ENCODE measurements around the gene P3H4. TPM values are rescaled to one million over a fixed set of nuclear protein-coding genes. Genes with fewer than 3 reads are reported as not detected.

Gene P3H4
- polyA plus RNA-seq, 2 of the 4 experiments (the other 2 are of a cell fraction): 36.0 to 52.8 TPM

DNA sequence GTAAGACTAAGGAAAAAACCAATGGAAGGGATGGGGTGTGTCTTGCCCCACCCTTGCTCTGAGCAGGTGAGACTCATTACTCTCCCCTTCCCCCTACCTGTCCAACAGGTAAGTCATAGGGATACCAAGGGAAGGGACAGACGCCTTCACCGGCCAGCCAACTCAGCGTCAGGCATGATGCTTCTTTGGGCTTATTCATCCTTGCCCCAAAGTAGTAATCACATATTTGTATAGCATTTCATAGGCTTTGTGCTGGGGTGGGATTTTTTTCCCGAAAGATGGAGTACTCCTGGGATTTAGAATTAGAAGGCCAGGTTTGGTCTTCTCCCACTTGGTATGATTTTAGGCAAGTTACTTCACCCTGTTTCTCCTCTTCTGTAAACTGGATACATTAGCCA, 24.7 kb downstream of the P3H4 start:
- Histone ChIP-seq H3K4me2 (peak overlapping the region; percentile 64), H3K27ac (no peak overlapping the region), H3K4me3 (peak overlapping the region; percentile 13; the same call in 1 of the 3 replicates), H3K9me3 (no peaks in the 10 kb centered on the region), H3K4me1 (peaks cover 42% of the 10 kb centered on the region)
- DNase-seq (ENCODE audit: low read depth in 1 of 2, low spot score in 1 of 2): no peak
- ChIA-PET CTCF (interaction anchor here (0.6 to 96.0 kb wide), 18 partner anchors 1 to 909 kb away, joined by 3 to 3262 read pairs (median 5); partner anchors contain the start of genes ACLY, EIF1, FKBP10 and GAST), POLR2A (interaction anchor here (0.8 to 2.5 kb wide), 17 partner anchors 8 to 173 kb away, joined by 3 to 55 read pairs (median 11); partner anchors contain the start of genes ACLY, EIF1, HAP1 and ODAD4)
- no peak for FAIRE-seq
- TF ChIP-seq, protein P1, sequence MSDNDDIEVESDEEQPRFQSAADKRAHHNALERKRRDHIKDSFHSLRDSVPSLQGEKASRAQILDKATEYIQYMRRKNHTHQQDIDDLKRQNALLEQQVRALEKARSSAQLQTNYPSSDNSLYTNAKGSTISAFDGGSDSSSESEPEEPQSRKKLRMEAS (IDR thresholded peaks at IDR 0.05): 0 out of 2 replicates have a peak, but pooled peaks have one; percentile 5
- TF ChIP-seq CHD4 (IDR thresholded peaks at IDR 0.05; ENCODE audit: borderline replicate concordance): no peak
- 17% methylated on average over 4 of the region's 4 CpGs for WGBS (ENCODE audit: missing lambda C conversion rate)
- no peak for ATAC-seq

DNA sequence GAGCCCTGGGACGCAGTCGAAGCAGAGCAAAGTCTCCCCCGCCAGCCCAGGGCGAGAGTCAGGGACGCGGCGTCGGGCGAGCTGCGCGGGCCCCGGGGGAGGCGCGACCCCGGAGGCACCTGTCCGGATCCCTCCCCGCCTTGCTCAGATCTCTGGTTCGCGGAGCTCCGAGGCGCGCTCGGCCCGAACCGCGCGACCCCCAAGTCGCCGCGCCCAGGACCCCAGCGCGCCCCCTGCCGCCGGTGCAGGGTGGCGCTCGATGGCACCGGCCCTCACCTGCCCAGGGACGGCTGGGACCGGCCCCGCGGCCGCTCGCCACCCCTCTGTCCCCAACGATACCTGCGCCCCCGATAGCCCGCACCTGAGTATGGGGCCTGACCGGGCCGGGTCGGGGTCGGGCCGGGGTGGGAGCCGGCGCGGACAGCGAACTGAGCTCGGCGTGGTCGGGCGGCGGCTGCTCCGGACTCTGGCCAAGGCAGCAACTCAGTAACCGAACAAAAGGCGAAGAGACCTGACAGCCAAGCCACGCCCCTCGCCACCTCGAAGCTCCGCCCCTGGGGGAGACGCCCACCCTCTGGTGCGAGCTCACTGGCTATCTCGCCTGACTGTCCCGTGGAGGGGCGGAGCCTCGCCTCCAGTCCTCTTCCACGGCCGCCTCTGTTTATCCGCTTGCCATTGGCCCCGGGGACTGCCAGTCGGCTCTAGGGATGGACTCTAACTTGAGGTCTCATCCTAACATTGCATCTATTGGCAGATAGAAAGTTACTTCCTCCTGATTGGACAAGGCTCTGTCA, 25.3 kb downstream of the P3H4 start, which contains the start of gene JUP:
Gene JUP, minus strand, starts transcription at position 485 of the 794 bp plus-strand sequence. CDS start 14,857 bp downstream, outside the sequence.
- H3K9me3 ChIP-seq: no peaks in the 10 kb centered on the region
- ChIA-PET POLR2A (interaction anchor here (0.7 to 2.5 kb wide), 19 partner anchors 9 to 173 kb away, joined by 3 to 55 read pairs (median 9); partner anchors contain the start of genes ACLY, EIF1, HAP1 and ODAD4), CTCF (interaction anchor here (0.6 to 96.0 kb wide), 24 partner anchors 1 to 909 kb away, joined by 3 to 3262 read pairs (median 4); partner anchors contain the start of genes ACLY, EIF1, FKBP10 and GAST)
- FAIRE-seq (peak; percentile 99), ATAC-seq (peak; percentile 90 to 95), DNase-seq (ENCODE audit: low read depth in 1 of 2, low spot score in 1 of 2) (peak; percentile 100)
- H3K27ac ChIP-seq: peak within 1 kb of the TSS; percentile 86
- H3K4me1 ChIP-seq: peaks cover 43% of the 10 kb centered on the region
- peak within 1 kb of the TSS; percentile 90 for H3K4me2 ChIP-seq
- peak within 1 kb of the TSS; percentile 83 for H3K4me3 ChIP-seq
- 1% methylated on average over 43 of the region's 79 CpGs for WGBS (ENCODE audit: missing lambda C conversion rate)
- TF ChIP-seq, protein P2, sequence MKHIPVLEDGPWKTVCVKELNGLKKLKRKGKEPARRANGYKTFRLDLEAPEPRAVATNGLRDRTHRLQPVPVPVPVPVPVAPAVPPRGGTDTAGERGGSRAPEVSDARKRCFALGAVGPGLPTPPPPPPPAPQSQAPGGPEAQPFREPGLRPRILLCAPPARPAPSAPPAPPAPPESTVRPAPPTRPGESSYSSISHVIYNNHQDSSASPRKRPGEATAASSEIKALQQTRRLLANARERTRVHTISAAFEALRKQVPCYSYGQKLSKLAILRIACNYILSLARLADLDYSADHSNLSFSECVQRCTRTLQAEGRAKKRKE (CRISPR knock-in tag; IDR thresholded peaks at IDR 0.05; ENCODE audit: low read depth): peak; percentile 87
- TF ChIP-seq, protein P3, sequence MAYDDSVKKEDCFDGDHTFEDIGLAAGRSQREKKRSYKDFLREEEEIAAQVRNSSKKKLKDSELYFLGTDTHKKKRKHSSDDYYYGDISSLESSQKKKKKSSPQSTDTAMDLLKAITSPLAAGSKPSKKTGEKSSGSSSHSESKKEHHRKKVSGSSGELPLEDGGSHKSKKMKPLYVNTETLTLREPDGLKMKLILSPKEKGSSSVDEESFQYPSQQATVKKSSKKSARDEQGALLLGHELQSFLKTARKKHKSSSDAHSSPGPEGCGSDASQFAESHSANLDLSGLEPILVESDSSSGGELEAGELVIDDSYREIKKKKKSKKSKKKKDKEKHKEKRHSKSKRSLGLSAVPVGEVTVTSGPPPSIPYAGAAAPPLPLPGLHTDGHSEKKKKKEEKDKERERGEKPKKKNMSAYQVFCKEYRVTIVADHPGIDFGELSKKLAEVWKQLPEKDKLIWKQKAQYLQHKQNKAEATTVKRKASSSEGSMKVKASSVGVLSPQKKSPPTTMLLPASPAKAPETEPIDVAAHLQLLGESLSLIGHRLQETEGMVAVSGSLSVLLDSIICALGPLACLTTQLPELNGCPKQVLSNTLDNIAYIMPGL (CRISPR knock-in tag; IDR thresholded peaks at IDR 0.05; ENCODE audit: borderline replicate concordance): peak; percentile 85; the same call in 1 of the 2 replicates
- TF ChIP-seq FOSL2 (IDR thresholded peaks at IDR 0.05) (no peak), FOSL2 (CRISPR knock-in tag; IDR thresholded peaks at IDR 0.05) (peak; percentile 41), RAD21 (conservative IDR thresholded peaks at IDR 0.05 in 1 of 2, IDR thresholded peaks at IDR 0.05 in 1 of 2) (peak; percentile 42 to 70; a peak in 4 of 5 replicates), FOSB (CRISPR knock-in tag; IDR thresholded peaks at IDR 0.05) (no peak), CEBPB (IDR thresholded peaks at IDR 0.05) (no peak), EHMT2 (IDR thresholded peaks at IDR 0.05; ENCODE audit: low read depth) (no peak), GATA3 (IDR thresholded peaks at IDR 0.05; ENCODE audit: borderline replicate concordance) (no peak), ZSCAN20 (CRISPR knock-in tag; IDR thresholded peaks at IDR 0.05) (no peak), KDM5A (IDR thresholded peaks at IDR 0.05) (peak; percentile 60; the same call in 1 of the 2 replicates), MAZ (IDR thresholded peaks at IDR 0.05; ENCODE audit: borderline replicate concordance, low read depth, low read length) (0 out of 2 replicates have a peak, but pooled peaks have one; percentile 38), NFE2L2 (conservative IDR thresholded peaks at IDR 0.05; ENCODE audit: low read length) (no peak), RARB (CRISPR knock-in tag; IDR thresholded peaks at IDR 0.05) (no peak), HOXB5 (CRISPR knock-in tag; IDR thresholded peaks at IDR 0.05) (peak; percentile 87; the same call in 1 of the 2 replicates), RFX5 (IDR thresholded peaks at IDR 0.05) (no peak), POLR2AphosphoS2 (conservative IDR thresholded peaks at IDR 0.05; ENCODE audit: low read length) (no peak), SMC3 (IDR thresholded peaks at IDR 0.05) (peak; percentile 80)
- TF ChIP-seq, protein P4, sequence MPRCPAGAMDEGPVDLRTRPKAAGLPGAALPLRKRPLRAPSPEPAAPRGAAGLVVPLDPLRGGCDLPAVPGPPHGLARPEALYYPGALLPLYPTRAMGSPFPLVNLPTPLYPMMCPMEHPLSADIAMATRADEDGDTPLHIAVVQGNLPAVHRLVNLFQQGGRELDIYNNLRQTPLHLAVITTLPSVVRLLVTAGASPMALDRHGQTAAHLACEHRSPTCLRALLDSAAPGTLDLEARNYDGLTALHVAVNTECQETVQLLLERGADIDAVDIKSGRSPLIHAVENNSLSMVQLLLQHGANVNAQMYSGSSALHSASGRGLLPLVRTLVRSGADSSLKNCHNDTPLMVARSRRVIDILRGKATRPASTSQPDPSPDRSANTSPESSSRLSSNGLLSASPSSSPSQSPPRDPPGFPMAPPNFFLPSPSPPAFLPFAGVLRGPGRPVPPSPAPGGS (IDR thresholded peaks at IDR 0.05): 0 out of 3 replicates have a peak, but pooled peaks have one; percentile 51
- TF ChIP-seq, protein P5, sequence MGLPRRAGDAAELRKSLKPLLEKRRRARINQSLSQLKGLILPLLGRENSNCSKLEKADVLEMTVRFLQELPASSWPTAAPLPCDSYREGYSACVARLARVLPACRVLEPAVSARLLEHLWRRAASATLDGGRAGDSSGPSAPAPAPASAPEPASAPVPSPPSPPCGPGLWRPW (IDR thresholded peaks at IDR 0.05): no peak
- TF ChIP-seq, protein P1 (IDR thresholded peaks at IDR 0.05): 0 out of 2 replicates have a peak, but pooled peaks have one; percentile 48
- TF ChIP-seq, protein P6, sequence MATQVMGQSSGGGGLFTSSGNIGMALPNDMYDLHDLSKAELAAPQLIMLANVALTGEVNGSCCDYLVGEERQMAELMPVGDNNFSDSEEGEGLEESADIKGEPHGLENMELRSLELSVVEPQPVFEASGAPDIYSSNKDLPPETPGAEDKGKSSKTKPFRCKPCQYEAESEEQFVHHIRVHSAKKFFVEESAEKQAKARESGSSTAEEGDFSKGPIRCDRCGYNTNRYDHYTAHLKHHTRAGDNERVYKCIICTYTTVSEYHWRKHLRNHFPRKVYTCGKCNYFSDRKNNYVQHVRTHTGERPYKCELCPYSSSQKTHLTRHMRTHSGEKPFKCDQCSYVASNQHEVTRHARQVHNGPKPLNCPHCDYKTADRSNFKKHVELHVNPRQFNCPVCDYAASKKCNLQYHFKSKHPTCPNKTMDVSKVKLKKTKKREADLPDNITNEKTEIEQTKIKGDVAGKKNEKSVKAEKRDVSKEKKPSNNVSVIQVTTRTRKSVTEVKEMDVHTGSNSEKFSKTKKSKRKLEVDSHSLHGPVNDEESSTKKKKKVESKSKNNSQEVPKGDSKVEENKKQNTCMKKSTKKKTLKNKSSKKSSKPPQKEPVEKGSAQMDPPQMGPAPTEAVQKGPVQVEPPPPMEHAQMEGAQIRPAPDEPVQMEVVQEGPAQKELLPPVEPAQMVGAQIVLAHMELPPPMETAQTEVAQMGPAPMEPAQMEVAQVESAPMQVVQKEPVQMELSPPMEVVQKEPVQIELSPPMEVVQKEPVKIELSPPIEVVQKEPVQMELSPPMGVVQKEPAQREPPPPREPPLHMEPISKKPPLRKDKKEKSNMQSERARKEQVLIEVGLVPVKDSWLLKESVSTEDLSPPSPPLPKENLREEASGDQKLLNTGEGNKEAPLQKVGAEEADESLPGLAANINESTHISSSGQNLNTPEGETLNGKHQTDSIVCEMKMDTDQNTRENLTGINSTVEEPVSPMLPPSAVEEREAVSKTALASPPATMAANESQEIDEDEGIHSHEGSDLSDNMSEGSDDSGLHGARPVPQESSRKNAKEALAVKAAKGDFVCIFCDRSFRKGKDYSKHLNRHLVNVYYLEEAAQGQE (IDR thresholded peaks at IDR 0.05): no peak; the same call in 1 of the 2 replicates
- TF ChIP-seq, protein P7, sequence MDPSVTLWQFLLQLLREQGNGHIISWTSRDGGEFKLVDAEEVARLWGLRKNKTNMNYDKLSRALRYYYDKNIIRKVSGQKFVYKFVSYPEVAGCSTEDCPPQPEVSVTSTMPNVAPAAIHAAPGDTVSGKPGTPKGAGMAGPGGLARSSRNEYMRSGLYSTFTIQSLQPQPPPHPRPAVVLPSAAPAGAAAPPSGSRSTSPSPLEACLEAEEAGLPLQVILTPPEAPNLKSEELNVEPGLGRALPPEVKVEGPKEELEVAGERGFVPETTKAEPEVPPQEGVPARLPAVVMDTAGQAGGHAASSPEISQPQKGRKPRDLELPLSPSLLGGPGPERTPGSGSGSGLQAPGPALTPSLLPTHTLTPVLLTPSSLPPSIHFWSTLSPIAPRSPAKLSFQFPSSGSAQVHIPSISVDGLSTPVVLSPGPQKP (IDR thresholded peaks at IDR 0.05; ENCODE audit: low read depth, low read length): no peak

Data from A549 (cell line).